PC-9 (cell line): ENCODE data around the gene SPAG9. TPM values are rescaled to one million over a fixed set of nuclear protein-coding genes. Genes with fewer than 3 reads are reported as not detected.

Experiments used
- BruUV-seq: library from RNA; stranded (reverse); fragments of 400-500 nt; replicated peaks from 2 replicates; lab custom pipeline; 2021; lab: Mats Ljungman, UMichigan
- CTCF ChIA-PET: fragments of 300-600 bp; sonication (Branson Sonifier 250); formaldehyde crosslinking; loops from one replicate; lab custom pipeline; 2022; ENCODE audit warnings: antibody characterized with exemption; lab: Charles Lee
- POLR2A ChIA-PET: fragments of 300-600 bp; sonication (Branson Sonifier 250); formaldehyde crosslinking; loops from one replicate; lab custom pipeline; 2022; ENCODE audit warnings: antibody characterized with exemption; ENCODE audit not compliant: unreplicated experiment; lab: Charles Lee
- DNase-seq, 2 experiments: peaks; one replicate each; pipeline versions ENCODE4 v3.0.0 to v3.0.0-alpha.2; 2015 to 2022; ENCODE audit warnings: mixed read lengths in 1 of 2
- H2AFZ ChIP-seq: fragments of 200-600 bp; sonication (generic); 2 replicates; pipeline ENCODE4 v1.8.1; 2017; ENCODE audit warnings: antibody characterized with exemption
- H3F3A ChIP-seq: fragments of 200-600 bp; sonication (generic); 2 replicates; pipeline ENCODE4 v1.8.1; 2017; ENCODE audit warnings: antibody characterized with exemption, mild to moderate bottlenecking, low read depth; ENCODE audit not compliant: insufficient read depth
- H3K27ac ChIP-seq: fragments of 200-600 bp; sonication (generic); 2 replicates; pipeline ENCODE4 v1.6.1; 2016; ENCODE audit warnings: mixed run types
- H3K27me3 ChIP-seq: fragments of 200-600 bp; sonication (generic); 2 replicates; pipeline ENCODE4 v1.6.1; 2016; ENCODE audit warnings: low read depth, mixed run types; ENCODE audit not compliant: insufficient read depth
- H3K36me3 ChIP-seq: fragments of 200-600 bp; sonication (generic); 2 replicates; pipeline ENCODE4 v1.6.1; 2016; ENCODE audit warnings: low read depth, mixed run types
- H3K4me1 ChIP-seq: fragments of 200-600 bp; sonication (generic); replicated peaks from 2 replicates; pipeline ENCODE4 v1.6.1; 2016; ENCODE audit warnings: mixed run types; ENCODE audit not compliant: insufficient read depth
- H3K4me2 ChIP-seq: fragments of 200-600 bp; sonication (generic); 2 replicates; pipeline ENCODE4 v1.6.1; 2017; ENCODE audit warnings: mixed run types
- H3K4me3 ChIP-seq: fragments of 200-600 bp; sonication (generic); 2 replicates; pipeline ENCODE4 v1.6.1; 2016; ENCODE audit warnings: mixed run types
- H3K79me2 ChIP-seq: fragments of 200-600 bp; sonication (generic); 2 replicates; pipeline ENCODE4 v1.6.1; 2017; ENCODE audit warnings: low read depth, mixed run types
- H3K9me2 ChIP-seq: fragments of 200-600 bp; sonication (generic); 2 replicates; pipeline ENCODE4 v1.8.1; 2017; ENCODE audit warnings: mild to moderate bottlenecking; ENCODE audit not compliant: insufficient read depth
- H3K9me3 ChIP-seq: fragments of 200-600 bp; sonication (generic); 2 replicates; pipeline ENCODE4 v1.8.1; 2016; ENCODE audit warnings: low read depth; ENCODE audit not compliant: insufficient read depth
- H4K20me1 ChIP-seq: fragments of 200-600 bp; sonication (generic); 2 replicates; pipeline ENCODE4 v1.8.1; 2017; ENCODE audit not compliant: insufficient read depth
- EZH2 ChIP-seq: fragments of 200-600 bp; sonication (generic); IDR thresholded peaks from 2 replicates; pipeline ENCODE4 v1.8.0; 2017; ENCODE audit warnings: antibody characterized with exemption, low read depth
- intact Hi-C: fragments of 100-400 bp; cut with micrococcal nuclease; formaldehyde crosslinking; loops from one replicate; pipeline ENCODE4 v1.10.0; 2022; ENCODE audit not compliant: unreplicated experiment
- total RNA-seq: library from RNA; stranded (reverse); gene quantifications from 2 replicates; pipeline ENCODE4 v1.2.3, GENCODE V29; 2021
- TF ChIP-seq, protein P1 (sequence below): fragments of 200-600 bp; sonication (generic); conservative IDR thresholded peaks from 2 replicates; pipeline ENCODE4 v1.6.1; 2017; ENCODE audit warnings: mixed run types, antibody characterized with exemption, mild to moderate bottlenecking, moderate library complexity

Gene SPAG9
- total RNA-seq, 1 experiment from 2014 or later = 51.8 TPM

DNA sequence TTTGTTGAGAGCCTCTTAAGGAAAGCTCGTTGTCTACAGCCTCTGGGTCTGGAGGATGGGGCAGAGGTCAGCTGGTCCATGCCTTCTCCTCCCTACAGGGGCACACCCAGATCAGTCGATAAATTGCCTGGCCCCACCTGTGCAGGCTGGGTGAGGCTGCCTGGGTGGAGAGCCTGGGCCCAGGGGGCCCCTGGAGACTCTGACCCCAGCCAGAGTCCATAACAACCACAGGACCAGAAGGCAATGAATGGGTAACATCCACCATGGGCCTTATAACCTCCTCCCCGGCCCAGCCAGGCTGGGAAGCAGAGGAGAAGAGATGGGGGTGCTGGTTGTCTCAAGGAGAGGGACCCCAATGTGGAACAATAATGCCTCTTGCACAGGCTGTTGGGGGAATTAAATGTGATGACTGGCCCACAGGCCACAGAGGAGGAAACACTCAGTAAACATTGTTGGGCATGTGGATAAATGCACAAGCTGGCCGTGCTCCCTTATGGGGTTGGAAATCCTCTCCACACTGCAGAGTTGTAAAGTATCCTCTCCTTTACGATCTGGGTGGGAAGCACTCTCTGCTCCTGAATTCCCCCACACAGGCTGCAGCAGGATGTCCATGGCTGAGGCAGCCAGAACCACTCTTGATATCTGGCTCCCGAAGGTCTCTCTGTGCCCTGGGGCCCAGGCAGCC is 197.8 kb downstream of the SPAG9 start:
- Histone ChIP-seq H3F3A (peaks cover 24% of the 10 kb centered on the region), H3K79me2 (no peaks in the 10 kb centered on the region), H3K27me3 (no peaks in the 10 kb centered on the region), H3K9me2 (no peaks in the 10 kb centered on the region), H3K9me3 (no peaks in the 10 kb centered on the region), H4K20me1 (no peaks in the 10 kb centered on the region), H2AFZ (no peak overlapping the region), H3K4me1 (peaks cover 80% of the 10 kb centered on the region), H3K4me2 (peak overlapping the region; percentile 18), H3K27ac (no peak overlapping the region), H3K4me3 (no peak overlapping the region), H3K36me3 (no peaks in the 10 kb centered on the region)
- TF ChIP-seq EZH2 = no peak
- DNase-seq = no peak
- ChIA-PET CTCF (no interaction called here), POLR2A (interaction anchor here (0.6 kb wide), 1 partner anchor 39 kb away, joined by 10 read pairs; no protein-coding TSS in a partner anchor)
- BruUV-seq = no TSS peak
- intact Hi-C loops = no loop called here

GRCh38 chr17:50922107-50922506 is 198.6 kb downstream of the SPAG9 start:
- H3K4me1 ChIP-seq = peaks cover 83% of the 10 kb centered on the region

GRCh38 chr17:50920891-50921586 is 199.6 kb downstream of the SPAG9 start:
- no peak for DNase-seq
- Histone ChIP-seq H3K9me2 (no peaks in the 10 kb centered on the region), H3F3A (peaks cover 33% of the 10 kb centered on the region), H3K27me3 (no peaks in the 10 kb centered on the region), H3K4me1 (peaks cover 92% of the 10 kb centered on the region), H3K4me3 (no peak overlapping the region), H3K4me2 (0 out of 2 replicates have a peak overlapping the region, but pooled peaks have one; percentile 79), H3K27ac (no peak overlapping the region), H3K36me3 (no peaks in the 10 kb centered on the region), H2AFZ (no peak overlapping the region), H4K20me1 (no peaks in the 10 kb centered on the region), H3K79me2 (no peaks in the 10 kb centered on the region), H3K9me3 (no peaks in the 10 kb centered on the region)
- CTCF ChIA-PET = interaction anchor here (0.6 to 1.6 kb wide), 2 partner anchors 29 to 31 kb away, joined by 3 to 7 read pairs; no protein-coding TSS in a partner anchor
- intact Hi-C loops = no loop called here
- no TSS peak for BruUV-seq
- POLR2A ChIA-PET = no interaction called here
- TF ChIP-seq, protein P1, sequence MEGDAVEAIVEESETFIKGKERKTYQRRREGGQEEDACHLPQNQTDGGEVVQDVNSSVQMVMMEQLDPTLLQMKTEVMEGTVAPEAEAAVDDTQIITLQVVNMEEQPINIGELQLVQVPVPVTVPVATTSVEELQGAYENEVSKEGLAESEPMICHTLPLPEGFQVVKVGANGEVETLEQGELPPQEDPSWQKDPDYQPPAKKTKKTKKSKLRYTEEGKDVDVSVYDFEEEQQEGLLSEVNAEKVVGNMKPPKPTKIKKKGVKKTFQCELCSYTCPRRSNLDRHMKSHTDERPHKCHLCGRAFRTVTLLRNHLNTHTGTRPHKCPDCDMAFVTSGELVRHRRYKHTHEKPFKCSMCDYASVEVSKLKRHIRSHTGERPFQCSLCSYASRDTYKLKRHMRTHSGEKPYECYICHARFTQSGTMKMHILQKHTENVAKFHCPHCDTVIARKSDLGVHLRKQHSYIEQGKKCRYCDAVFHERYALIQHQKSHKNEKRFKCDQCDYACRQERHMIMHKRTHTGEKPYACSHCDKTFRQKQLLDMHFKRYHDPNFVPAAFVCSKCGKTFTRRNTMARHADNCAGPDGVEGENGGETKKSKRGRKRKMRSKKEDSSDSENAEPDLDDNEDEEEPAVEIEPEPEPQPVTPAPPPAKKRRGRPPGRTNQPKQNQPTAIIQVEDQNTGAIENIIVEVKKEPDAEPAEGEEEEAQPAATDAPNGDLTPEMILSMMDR = no peak
- no peak for TF ChIP-seq EZH2

More at GRCh38 chr17:50922107-50922506, 198.6 kb downstream of the SPAG9 start:
- TF ChIP-seq EZH2 = no peak
- TF ChIP-seq, protein P1 = no peak
- no peak overlapping the region for H3K4me3 ChIP-seq
- no peaks in the 10 kb centered on the region for H3K79me2 ChIP-seq
- no peaks in the 10 kb centered on the region for H3K9me2 ChIP-seq
- peak overlapping the region; percentile 18 for H3K4me2 ChIP-seq
- no peaks in the 10 kb centered on the region for H3K27me3 ChIP-seq
- peak; percentile 59 to 81 for DNase-seq
- intact Hi-C loops = no loop called here
- no TSS peak for BruUV-seq
- H3K9me3 ChIP-seq = no peaks in the 10 kb centered on the region
- no peak overlapping the region for H3K27ac ChIP-seq
- no peaks in the 10 kb centered on the region for H4K20me1 ChIP-seq
- ChIA-PET CTCF (interaction anchor here (0.7 to 1.6 kb wide), 2 partner anchors 27 to 861 kb away, joined by 3 read pairs; no protein-coding TSS in a partner anchor), POLR2A (interaction anchor here (0.5 kb wide), 1 partner anchor 23 kb away, joined by 18 read pairs; no protein-coding TSS in a partner anchor)
- peaks cover 24% of the 10 kb centered on the region for H3F3A ChIP-seq
- H3K36me3 ChIP-seq = no peaks in the 10 kb centered on the region
- no peak overlapping the region for H2AFZ ChIP-seq
